Epithelial cell of esophagus (primary cell): ENCODE results near the gene ZNF831.

Source experiments
- DNase-seq: peaks from one replicate; pipeline ENCODE4 v3.0.0; 2010; ENCODE audit warnings: low read depth
- H3K4me3 ChIP-seq: 2 replicates; pipeline ENCODE4 v1.5.1; 2011; ENCODE audit warnings: mild to moderate bottlenecking, low read length, control low read depth
- CTCF ChIP-seq: IDR thresholded peaks from 2 replicates; pipeline ENCODE4 v1.5.1; 2011; ENCODE audit warnings: low read depth, mild to moderate bottlenecking, low read length, control low read depth, inconsistent platforms; ENCODE audit not compliant: insufficient read depth; ENCODE audit errors: missing control alignments

Gene ZNF831

GRCh38 chr20:59149678-59150504, 13.7 kb upstream of the ZNF831 start:
- DNase-seq, result no peak
- H3K4me3 ChIP-seq, result no peak overlapping the region

GRCh38 chr20:59150821-59151251, 12.8 kb upstream of the ZNF831 start:
- H3K4me3 ChIP-seq, result no peak overlapping the region
- no peak for TF ChIP-seq CTCF
- DNase-seq, result no peak

More at GRCh38 chr20:59149678-59150504, 13.7 kb upstream of the ZNF831 start:
- no peak for TF ChIP-seq CTCF

GRCh38 chr20:59151391-59151790, 12.2 kb upstream of the ZNF831 start:
- H3K4me3 ChIP-seq, result no peak overlapping the region
- no peak for DNase-seq
- no peak for TF ChIP-seq CTCF

- H3K4me3 ChIP-seq, result no peak overlapping the region
These were observed 11.8 kb upstream of the ZNF831 start for GRCh38 chr20:59151820-59152219.

GRCh38 chr20:59152559-59153354, 10.9 kb upstream of the ZNF831 start:
- TF ChIP-seq CTCF, result no peak
- DNase-seq, result no peak
- no peak overlapping the region for H3K4me3 ChIP-seq

More at GRCh38 chr20:59151820-59152219, 11.8 kb upstream of the ZNF831 start:
- TF ChIP-seq CTCF, result no peak
- no peak for DNase-seq

GRCh38 chr20:59153355-59153681, 10.3 kb upstream of the ZNF831 start:
- no peak for TF ChIP-seq CTCF
- DNase-seq, result no peak
- H3K4me3 ChIP-seq, result no peak overlapping the region

- no peak for TF ChIP-seq CTCF
- no peak for DNase-seq
- H3K4me3 ChIP-seq, result no peak overlapping the region
These were observed 9.8 kb upstream of the ZNF831 start for GRCh38 chr20:59153832-59154231.
